Measurements from ENCODE around the gene TPD52L1. TPM values are rescaled to one million over a fixed set of nuclear protein-coding genes. Genes with fewer than 3 reads are reported as not detected.

The TPD52L1 gene
- total and polyA plus RNA-seq, 2 of the 13 experiments (the other 11 are each of a cell fraction or from before 2014, with no cell fraction given), result 0.49 to 0.53 TPM

DNA sequence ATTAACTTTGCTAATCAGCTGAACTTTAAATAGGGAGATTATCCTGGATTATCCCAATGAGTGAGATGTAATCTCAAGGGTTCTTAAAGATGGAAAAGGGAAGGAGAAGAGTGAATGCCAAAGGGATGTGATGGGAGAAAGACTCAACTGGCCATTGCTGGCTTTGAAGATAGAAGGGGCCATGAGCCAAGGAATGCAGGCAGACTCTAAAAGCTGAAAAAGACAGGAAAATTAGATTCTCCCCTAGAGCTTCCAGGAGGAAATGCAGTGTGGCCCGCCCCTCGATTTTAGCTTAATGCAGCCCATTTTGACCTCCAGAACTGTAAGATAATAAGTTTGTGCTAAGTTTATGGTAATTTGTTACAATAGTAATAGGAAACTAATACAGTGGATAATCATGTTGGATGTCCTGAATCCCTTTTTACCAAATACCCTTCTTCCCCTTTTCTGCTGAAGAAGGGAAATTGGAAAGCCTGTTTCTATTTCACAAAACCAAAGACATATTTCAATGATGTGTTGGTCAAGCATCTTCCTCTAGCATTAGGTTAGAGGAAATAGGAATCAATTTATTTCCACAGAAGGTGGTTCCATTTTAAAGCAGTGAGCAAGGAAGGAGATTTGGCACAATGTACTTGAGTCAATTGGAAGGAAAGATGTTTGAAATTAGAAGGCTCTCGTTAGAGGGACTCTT, 151.5 kb downstream of the TPD52L1 start:
- FAIRE-seq (no peak), DNase-seq (ENCODE audit: low spot score) (no peak), ATAC-seq (no peak)
- H3K36me3 ChIP-seq (replicated peaks in 1 of 2; ENCODE audit: control insufficient read depth in 1 of 2, insufficient read depth in 2 of 2, low read length in 2 of 2), result no peaks in the 10 kb centered on the region
- peaks cover 0 to 4% of the 10 kb centered on the region in 2 experiments; a peak in 1 of 5 replicates for H3K27me3 ChIP-seq (ENCODE audit: control insufficient read depth in 1 of 2, insufficient read depth in 2 of 2, low read length in 2 of 2)
- intact Hi-C loops (cut with micrococcal nuclease; ENCODE audit: unreplicated experiment), result loop anchor here (5.0 kb wide), 1 partner anchor 113 kb away; no protein-coding TSS in a partner anchor
- TF ChIP-seq TBX3 (IDR thresholded peaks at IDR 0.05; ENCODE audit: borderline replicate concordance), result no peak
- TF ChIP-seq CBX1 (IDR thresholded peaks at IDR 0.05; ENCODE audit: low read depth), result no peak
- TF ChIP-seq SOX13 (IDR thresholded peaks at IDR 0.05), result no peak
- no peak for TF ChIP-seq SOX13 (CRISPR knock-in tag; conservative IDR thresholded peaks at IDR 0.05 in 1 of 2, IDR thresholded peaks at IDR 0.05 in 1 of 2)
- TF ChIP-seq CBX5 (CRISPR knock-in tag; IDR thresholded peaks at IDR 0.05; ENCODE audit: borderline replicate concordance), result no peak
- TF ChIP-seq, protein P1, sequence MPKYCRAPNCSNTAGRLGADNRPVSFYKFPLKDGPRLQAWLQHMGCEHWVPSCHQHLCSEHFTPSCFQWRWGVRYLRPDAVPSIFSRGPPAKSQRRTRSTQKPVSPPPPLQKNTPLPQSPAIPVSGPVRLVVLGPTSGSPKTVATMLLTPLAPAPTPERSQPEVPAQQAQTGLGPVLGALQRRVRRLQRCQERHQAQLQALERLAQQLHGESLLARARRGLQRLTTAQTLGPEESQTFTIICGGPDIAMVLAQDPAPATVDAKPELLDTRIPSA (CRISPR knock-in tag; IDR thresholded peaks at IDR 0.05; ENCODE audit: borderline replicate concordance), result no peak
- TF ChIP-seq JUNB (CRISPR knock-in tag; IDR thresholded peaks at IDR 0.05; ENCODE audit: borderline replicate concordance), result no peak
- no peak for TF ChIP-seq ZNF558 (CRISPR knock-in tag; IDR thresholded peaks at IDR 0.05; ENCODE audit: borderline replicate concordance)
- no peak for TF ChIP-seq IKZF1 (IDR thresholded peaks at IDR 0.05)
- TF ChIP-seq, protein P2, sequence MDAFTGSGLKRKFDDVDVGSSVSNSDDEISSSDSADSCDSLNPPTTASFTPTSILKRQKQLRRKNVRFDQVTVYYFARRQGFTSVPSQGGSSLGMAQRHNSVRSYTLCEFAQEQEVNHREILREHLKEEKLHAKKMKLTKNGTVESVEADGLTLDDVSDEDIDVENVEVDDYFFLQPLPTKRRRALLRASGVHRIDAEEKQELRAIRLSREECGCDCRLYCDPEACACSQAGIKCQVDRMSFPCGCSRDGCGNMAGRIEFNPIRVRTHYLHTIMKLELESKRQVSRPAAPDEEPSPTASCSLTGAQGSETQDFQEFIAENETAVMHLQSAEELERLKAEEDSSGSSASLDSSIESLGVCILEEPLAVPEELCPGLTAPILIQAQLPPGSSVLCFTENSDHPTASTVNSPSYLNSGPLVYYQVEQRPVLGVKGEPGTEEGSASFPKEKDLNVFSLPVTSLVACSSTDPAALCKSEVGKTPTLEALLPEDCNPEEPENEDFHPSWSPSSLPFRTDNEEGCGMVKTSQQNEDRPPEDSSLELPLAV (CRISPR knock-in tag; conservative IDR thresholded peaks at IDR 0.05; ENCODE audit: low read depth), result no peak
- TF ChIP-seq SRSF4 (IDR thresholded peaks at IDR 0.05; ENCODE audit: low read depth, low read length, poor library complexity, severe bottlenecking), result no peak
- TF ChIP-seq, protein P3, sequence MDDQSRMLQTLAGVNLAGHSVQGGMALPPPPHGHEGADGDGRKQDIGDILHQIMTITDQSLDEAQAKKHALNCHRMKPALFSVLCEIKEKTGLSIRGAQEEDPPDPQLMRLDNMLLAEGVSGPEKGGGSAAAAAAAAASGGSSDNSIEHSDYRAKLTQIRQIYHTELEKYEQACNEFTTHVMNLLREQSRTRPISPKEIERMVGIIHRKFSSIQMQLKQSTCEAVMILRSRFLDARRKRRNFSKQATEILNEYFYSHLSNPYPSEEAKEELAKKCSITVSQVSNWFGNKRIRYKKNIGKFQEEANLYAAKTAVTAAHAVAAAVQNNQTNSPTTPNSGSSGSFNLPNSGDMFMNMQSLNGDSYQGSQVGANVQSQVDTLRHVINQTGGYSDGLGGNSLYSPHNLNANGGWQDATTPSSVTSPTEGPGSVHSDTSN (CRISPR knock-in tag; IDR thresholded peaks at IDR 0.05; ENCODE audit: borderline replicate concordance), result no peak
- TF ChIP-seq, protein P4, sequence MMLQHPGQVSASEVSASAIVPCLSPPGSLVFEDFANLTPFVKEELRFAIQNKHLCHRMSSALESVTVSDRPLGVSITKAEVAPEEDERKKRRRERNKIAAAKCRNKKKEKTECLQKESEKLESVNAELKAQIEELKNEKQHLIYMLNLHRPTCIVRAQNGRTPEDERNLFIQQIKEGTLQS (CRISPR knock-in tag; IDR thresholded peaks at IDR 0.05), result no peak
- TF ChIP-seq MED1 (CRISPR knock-in tag; IDR thresholded peaks at IDR 0.05), result no peak
- no peak for TF ChIP-seq ZNF562 (CRISPR knock-in tag; IDR thresholded peaks at IDR 0.05; ENCODE audit: borderline replicate concordance)
- TF ChIP-seq, protein P5, sequence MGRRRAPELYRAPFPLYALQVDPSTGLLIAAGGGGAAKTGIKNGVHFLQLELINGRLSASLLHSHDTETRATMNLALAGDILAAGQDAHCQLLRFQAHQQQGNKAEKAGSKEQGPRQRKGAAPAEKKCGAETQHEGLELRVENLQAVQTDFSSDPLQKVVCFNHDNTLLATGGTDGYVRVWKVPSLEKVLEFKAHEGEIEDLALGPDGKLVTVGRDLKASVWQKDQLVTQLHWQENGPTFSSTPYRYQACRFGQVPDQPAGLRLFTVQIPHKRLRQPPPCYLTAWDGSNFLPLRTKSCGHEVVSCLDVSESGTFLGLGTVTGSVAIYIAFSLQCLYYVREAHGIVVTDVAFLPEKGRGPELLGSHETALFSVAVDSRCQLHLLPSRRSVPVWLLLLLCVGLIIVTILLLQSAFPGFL (CRISPR knock-in tag; IDR thresholded peaks at IDR 0.05), result no peak
- no peak overlapping the region for H3K27ac ChIP-seq (ENCODE audit: extremely low read length, insufficient read depth, low read length)
- H3K79me2 ChIP-seq (ENCODE audit: insufficient read depth, low read length), result no peaks in the 10 kb centered on the region
- no peaks in the 10 kb centered on the region for H4K20me1 ChIP-seq (ENCODE audit: insufficient read depth, low read length)
- no peak overlapping the region for H3K4me2 ChIP-seq (ENCODE audit: low read depth, low read length)
- peaks cover 39% of the 10 kb centered on the region for H3K4me1 ChIP-seq (ENCODE audit: insufficient read depth, low read length)
- no peak overlapping the region for H2AFZ ChIP-seq (ENCODE audit: low read length)
- 16% methylated on average over 3 of the region's 3 CpGs for WGBS (ENCODE audit: low lambda C conversion rate)
- peaks cover 7% of the 10 kb centered on the region; the same call in 1 of the 2 replicates for H3K9me3 ChIP-seq (ENCODE audit: low read length)
- ChIA-PET CTCF (ENCODE audit: low intra/inter-chr PET ratio, low total read pairs) (no interaction called here), POLR2A (no interaction called here)
- in situ Hi-C loops (cut with HindIII; ENCODE audit: extremely low pct_ligation_motif_present, low pct_unique_long_range_greater_than_20kb), result loop anchor here (10.0 to 25.0 kb wide), 2 partner anchors 650 to 1807 kb away; partner anchors contain the start of genes HINT3 and RSPO3
- no peak overlapping the region for H3K4me3 ChIP-seq (replicated peaks in 1 of 3; ENCODE audit: insufficient read depth in 1 of 3, low read depth in 2 of 3, low read length in 3 of 3)
- BruUV-seq (replicated peaks), result no TSS peak
- H3K9ac ChIP-seq (ENCODE audit: insufficient read depth, low read depth, low read length), result no peak overlapping the region
